ENCODE data around the gene SAA1.

The SAA1 gene

GRCh38 chr11:18312663-18313420 lies 46.8 kb downstream of the SAA1 start:
- no peak for DNase-seq

GRCh38 chr11:18313965-18314763 lies 48.1 kb downstream of the SAA1 start:
- no peak for DNase-seq

GRCh38 chr11:18314784-18315523 lies 48.9 kb downstream of the SAA1 start:
- DNase-seq: no peak

- DNase-seq: no peak
Observed at GRCh38 chr11:18315893-18316292, 49.8 kb downstream of the SAA1 start.

GRCh38 chr11:18317551-18317950 lies 51.5 kb downstream of the SAA1 start:
- DNase-seq: no peak
